GM10266 (cell line): Measurements from ENCODE around the gene HOXD4.

Experiments
- DNase-seq: peaks from one replicate; pipeline ENCODE4 v3.0.0; 2012; ENCODE audit errors: extremely low spot score
- CTCF ChIP-seq: IDR thresholded peaks from 2 replicates; pipeline ENCODE4 v1.5.1; 2012; ENCODE audit warnings: mild to moderate bottlenecking, low read depth; ENCODE audit not compliant: control insufficient read depth, insufficient read depth; ENCODE audit errors: missing control alignments

The HOXD4 gene

GRCh38 chr2:176135035-176135440 lies 16.3 kb upstream of the HOXD4 start:
- no peak for DNase-seq
- TF ChIP-seq CTCF = no peak

DNA sequence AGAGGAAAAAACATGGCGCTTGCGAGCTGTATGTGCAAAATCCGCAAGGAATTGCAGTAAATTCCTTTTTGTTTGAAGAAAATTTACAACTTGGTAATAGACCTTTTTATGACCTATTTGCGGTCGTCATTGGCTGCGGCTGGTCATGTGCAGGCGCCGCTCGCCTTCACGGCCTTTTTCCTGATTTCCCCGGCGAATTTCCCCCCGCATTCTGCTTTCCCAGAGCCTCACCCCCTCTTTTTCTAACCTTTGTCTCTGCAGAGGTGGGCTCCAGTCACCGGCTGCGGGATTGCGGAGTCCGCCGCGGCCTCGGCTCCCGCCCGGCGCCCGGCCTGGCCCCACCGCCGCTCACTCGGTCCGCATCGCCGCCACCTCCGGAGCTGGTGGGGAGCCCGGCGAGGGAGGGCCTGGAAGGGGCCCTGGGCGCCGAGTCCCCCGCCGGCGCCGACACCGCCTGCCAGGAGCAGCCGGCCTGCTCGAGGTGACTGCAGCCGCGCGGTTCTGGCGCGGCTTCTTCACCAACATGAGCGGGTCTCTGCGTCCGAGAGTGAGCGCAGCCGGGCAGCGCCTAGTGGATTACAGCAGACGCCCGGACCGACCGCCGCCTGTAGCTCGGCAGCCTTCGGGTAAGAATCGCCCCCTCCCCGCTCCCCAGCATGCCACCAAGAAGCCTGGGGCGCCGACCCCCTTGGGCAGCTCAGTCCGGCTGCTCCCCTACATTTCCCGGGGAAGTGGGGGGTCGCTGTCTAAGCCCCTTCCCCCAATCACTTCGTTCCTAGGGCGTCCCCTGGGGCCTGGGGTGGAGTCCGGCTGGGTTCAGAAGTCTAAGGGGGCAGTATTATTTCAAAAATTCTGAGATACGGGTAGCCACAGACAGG lies 14.7 kb upstream of the HOXD4 start:
- TF ChIP-seq CTCF = no peak
- no peak for DNase-seq

GRCh38 chr2:176137252-176137580 lies 14.1 kb upstream of the HOXD4 start:
- DNase-seq = no peak
- TF ChIP-seq CTCF = no peak

- DNase-seq = no peak
- no peak for TF ChIP-seq CTCF
Measured at GRCh38 chr2:176137906-176138305, 13.4 kb upstream of the HOXD4 start.

- DNase-seq = no peak
- TF ChIP-seq CTCF = no peak
Measured at GRCh38 chr2:176138526-176138922, 12.8 kb upstream of the HOXD4 start.

DNA sequence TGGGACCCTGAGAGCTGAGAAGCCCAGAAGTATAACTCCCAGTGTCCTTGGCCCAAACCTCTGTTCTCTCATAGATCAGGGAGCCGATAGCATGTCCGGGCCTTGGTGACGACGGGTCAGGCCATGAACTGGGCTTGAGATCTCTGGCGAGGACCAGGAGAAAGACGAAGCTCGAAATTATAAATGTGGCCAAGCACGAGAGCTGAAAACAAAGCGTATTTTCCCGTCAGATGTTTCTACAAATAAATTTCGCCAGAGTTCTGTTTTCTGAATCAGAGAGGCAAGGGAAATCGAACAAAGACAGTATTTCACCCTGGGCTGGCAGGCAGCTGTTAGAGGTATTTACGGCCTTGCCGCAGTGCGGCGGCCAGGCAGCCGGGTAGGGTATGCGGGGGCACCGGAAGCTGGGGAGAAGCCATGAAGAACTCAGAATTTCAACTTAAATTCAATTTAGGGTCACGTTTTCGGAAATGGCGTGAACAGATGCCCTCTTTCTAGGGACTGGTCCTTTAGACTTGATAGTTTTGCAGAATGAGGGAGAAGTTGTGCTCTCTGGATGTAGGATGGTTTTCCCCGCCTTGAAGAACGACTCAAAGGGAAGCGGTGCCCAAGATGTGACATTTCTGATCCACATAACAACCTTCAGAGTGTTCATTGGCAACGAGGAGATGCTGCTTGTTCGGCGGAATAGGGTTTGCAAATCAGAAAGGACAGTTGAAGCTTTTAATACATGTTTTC lies 12.3 kb upstream of the HOXD4 start:
- no peak for TF ChIP-seq CTCF

More for the DNA sequence above, 12.3 kb upstream of the HOXD4 start:
- no peak for DNase-seq
